Measurements from ENCODE around the gene CD28. TPM values are rescaled to one million over a fixed set of nuclear protein-coding genes. Genes with fewer than 3 reads are reported as not detected.

Gene CD28
- total and polyA plus RNA-seq, 2 donors (not counting 3 experiments of a cell fraction or from before 2014, with no cell fraction given): 0.15 TPM; not detected in 1

DNA sequence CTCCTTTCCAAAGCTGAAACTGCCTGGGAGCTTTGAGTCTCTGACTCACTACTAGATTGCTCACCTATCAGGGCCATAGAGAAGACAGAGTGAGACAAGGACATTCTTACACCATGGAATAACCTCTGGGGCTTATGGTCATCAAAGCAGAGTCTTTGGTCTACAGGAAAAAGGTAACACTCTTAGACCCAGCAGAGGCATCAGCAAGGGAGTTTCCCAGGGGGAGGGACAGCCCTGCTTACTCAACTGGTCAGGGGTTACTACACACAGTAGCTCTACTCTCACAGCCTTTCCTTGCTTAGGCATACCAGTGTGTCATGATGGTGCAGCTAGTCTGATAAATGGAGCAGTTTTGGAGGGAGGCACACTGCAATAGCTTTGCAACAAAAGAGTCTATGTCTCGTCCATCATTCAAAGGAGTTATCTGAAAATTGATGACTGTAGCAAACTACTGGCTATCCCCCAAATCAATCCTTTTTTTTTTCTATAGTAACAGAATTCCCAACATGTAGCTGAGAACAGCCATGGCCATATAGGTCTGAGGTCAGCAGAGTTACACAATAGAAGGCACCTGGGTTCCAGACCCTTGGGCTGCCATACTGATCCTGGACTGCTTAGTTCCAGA lies 22.4 kb upstream of the CD28 start:
- dilution Hi-C loops (cut with MboI; ENCODE audit: extremely low pct_ligation_motif_present, low sequenced_read_pairs) (no loop called here), intact Hi-C loops (cut with micrococcal nuclease) (loop anchor here (1.0 to 10.0 kb wide), 6 partner anchors 8 to 1049 kb away; partner anchors contain the start of genes ABI2 and FAM117B)
- Histone ChIP-seq H3K27ac (ENCODE audit: insufficient read depth, low read depth, low read length) (peak overlapping the region; percentile 98), H3K36me3 (ENCODE audit: control insufficient read depth in 2 of 2, extremely low read depth in 1 of 2, insufficient read depth in 2 of 2, low read length in 2 of 2) (no peaks in the 10 kb centered on the region), H3K4me2 (ENCODE audit: insufficient read depth, low read length) (peak overlapping the region; percentile 46), H3K9ac (replicated peaks; ENCODE audit: extremely low read depth, insufficient read depth, low read length) (peak overlapping the region; percentile 79), H2AFZ (ENCODE audit: low read depth, low read length) (peak overlapping the region; percentile 6), H4K20me1 (replicated peaks; ENCODE audit: control insufficient read depth, extremely low read depth, insufficient read depth, low read length) (no peaks in the 10 kb centered on the region), H3K9me3 (replicated peaks; ENCODE audit: control insufficient read depth, insufficient read depth, low read length) (no peaks in the 10 kb centered on the region), H3K79me2 (ENCODE audit: control insufficient read depth, insufficient read depth, low read length) (no peaks in the 10 kb centered on the region), H3K4me3 (replicated peaks in 1 of 3; ENCODE audit: insufficient read depth in 1 of 3, low read depth in 1 of 3, low read length in 3 of 3) (no peak overlapping the region), H3K4me1 (ENCODE audit: control insufficient read depth, extremely low read depth, insufficient read depth, low read length) (peaks cover 52% of the 10 kb centered on the region), H3K27me3 (ENCODE audit: control insufficient read depth in 2 of 2, insufficient read depth in 2 of 2, low read length in 2 of 2) (no peaks in the 10 kb centered on the region), H3K9me1 (replicated peaks; ENCODE audit: control insufficient read depth, extremely low read depth, insufficient read depth, low read length) (no peaks in the 10 kb centered on the region)
- TSS peak; percentile 34 for BruUV-seq (replicated peaks)
- DNase-seq (ENCODE audit: low read depth, low spot score) (peak; percentile 90), FAIRE-seq (peak; percentile 79)
- POLR2A ChIA-PET: interaction anchor here (0.9 kb wide), 1 partner anchor 8 kb away, joined by 3 read pairs; no protein-coding TSS in a partner anchor
- CTCF ChIA-PET: interaction anchor here (1.0 to 4.7 kb wide), 3 partner anchors 97 to 132 kb away, joined by 3 to 25 read pairs (median 4); no protein-coding TSS in a partner anchor
- TF ChIP-seq FOS (IDR thresholded peaks at IDR 0.05; ENCODE audit: borderline replicate concordance, insufficient read depth, low read length) (peak; percentile 59), JUN (IDR thresholded peaks at IDR 0.05; ENCODE audit: borderline replicate concordance, insufficient read depth, insufficient read length, low read depth) (peak; percentile 21), GATA2 (IDR thresholded peaks at IDR 0.05; ENCODE audit: insufficient read depth, insufficient read length, low read depth, low read length) (no peak), MYC (IDR thresholded peaks at IDR 0.05; ENCODE audit: low read depth, low read length) (no peak)
- TF ChIP-seq, protein P1, sequence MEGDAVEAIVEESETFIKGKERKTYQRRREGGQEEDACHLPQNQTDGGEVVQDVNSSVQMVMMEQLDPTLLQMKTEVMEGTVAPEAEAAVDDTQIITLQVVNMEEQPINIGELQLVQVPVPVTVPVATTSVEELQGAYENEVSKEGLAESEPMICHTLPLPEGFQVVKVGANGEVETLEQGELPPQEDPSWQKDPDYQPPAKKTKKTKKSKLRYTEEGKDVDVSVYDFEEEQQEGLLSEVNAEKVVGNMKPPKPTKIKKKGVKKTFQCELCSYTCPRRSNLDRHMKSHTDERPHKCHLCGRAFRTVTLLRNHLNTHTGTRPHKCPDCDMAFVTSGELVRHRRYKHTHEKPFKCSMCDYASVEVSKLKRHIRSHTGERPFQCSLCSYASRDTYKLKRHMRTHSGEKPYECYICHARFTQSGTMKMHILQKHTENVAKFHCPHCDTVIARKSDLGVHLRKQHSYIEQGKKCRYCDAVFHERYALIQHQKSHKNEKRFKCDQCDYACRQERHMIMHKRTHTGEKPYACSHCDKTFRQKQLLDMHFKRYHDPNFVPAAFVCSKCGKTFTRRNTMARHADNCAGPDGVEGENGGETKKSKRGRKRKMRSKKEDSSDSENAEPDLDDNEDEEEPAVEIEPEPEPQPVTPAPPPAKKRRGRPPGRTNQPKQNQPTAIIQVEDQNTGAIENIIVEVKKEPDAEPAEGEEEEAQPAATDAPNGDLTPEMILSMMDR (IDR thresholded peaks at IDR 0.05; ENCODE audit: extremely low read depth in 1 of 2, insufficient read depth in 1 of 2, low read depth in 1 of 2, low read length in 2 of 2): no peak
